HEK293T (cell line): ENCODE results near the gene NDE1.

Source experiments
- BHLHE40 ChIP-seq: fragments of 450-650 bp; IDR thresholded peaks from 2 replicates; pipeline ENCODE4 v1.6.1; 2016; ENCODE audit warnings: mild to moderate bottlenecking, moderate library complexity, borderline replicate concordance
- CTBP1 ChIP-seq: fragments of 450-650 bp; IDR thresholded peaks from 2 replicates; pipeline ENCODE4 v1.6.1; 2016; ENCODE audit warnings: borderline replicate concordance
- FOXA1 ChIP-seq: fragments of 450-650 bp; IDR thresholded peaks from 2 replicates; pipeline ENCODE4 v1.6.1; 2016; ENCODE audit warnings: mild to moderate bottlenecking
- FOXK2 ChIP-seq: fragments of 450-650 bp; IDR thresholded peaks from 2 replicates; pipeline ENCODE4 v1.6.1; 2016; ENCODE audit warnings: mild to moderate bottlenecking
- FOXM1 ChIP-seq: fragments of 450-650 bp; IDR thresholded peaks from 2 replicates; pipeline ENCODE4 v1.6.1; 2017; ENCODE audit warnings: mild to moderate bottlenecking, borderline replicate concordance
- HDGF ChIP-seq: fragments of 450-650 bp; IDR thresholded peaks from 2 replicates; pipeline ENCODE4 v1.6.1; 2017; ENCODE audit warnings: antibody characterized with exemption, borderline replicate concordance
- LEF1 ChIP-seq: fragments of 450-650 bp; IDR thresholded peaks from 2 replicates; pipeline ENCODE4 v1.6.1; 2017; ENCODE audit warnings: mild to moderate bottlenecking, borderline replicate concordance
- NFRKB ChIP-seq: fragments of 450-650 bp; IDR thresholded peaks from 2 replicates; pipeline ENCODE4 v1.6.1; 2016; ENCODE audit warnings: mild to moderate bottlenecking, moderate library complexity
- SP1 ChIP-seq: fragments of 450-650 bp; IDR thresholded peaks from 2 replicates; pipeline ENCODE4 v1.6.1; 2017
- SUZ12 ChIP-seq: fragments of 450-650 bp; IDR thresholded peaks from 2 replicates; pipeline ENCODE4 v1.6.1; 2016; ENCODE audit warnings: mild to moderate bottlenecking
- TARDBP ChIP-seq: fragments of 450-650 bp; IDR thresholded peaks from 2 replicates; pipeline ENCODE4 v1.6.1; 2016

- TF ChIP-seq SP1 (no peak), FOXM1 (no peak), FOXA1 (no peak), FOXK2 (no peak), NFRKB (no peak), BHLHE40 (no peak), HDGF (no peak), LEF1 (no peak), SUZ12 (no peak), CTBP1 (no peak), TARDBP (no peak)
These were observed 2.4 kb downstream of the NDE1 start for GRCh38 chr16:15652293-15653001.
